Measurements from ENCODE around the gene MIGA2. TPM values are rescaled to one million over a fixed set of nuclear protein-coding genes. Genes with fewer than 3 reads are reported as not detected.

Gene MIGA2
- polyA plus RNA-seq, 4 donors = 21.3 to 127 (median 61.0) TPM

DNA sequence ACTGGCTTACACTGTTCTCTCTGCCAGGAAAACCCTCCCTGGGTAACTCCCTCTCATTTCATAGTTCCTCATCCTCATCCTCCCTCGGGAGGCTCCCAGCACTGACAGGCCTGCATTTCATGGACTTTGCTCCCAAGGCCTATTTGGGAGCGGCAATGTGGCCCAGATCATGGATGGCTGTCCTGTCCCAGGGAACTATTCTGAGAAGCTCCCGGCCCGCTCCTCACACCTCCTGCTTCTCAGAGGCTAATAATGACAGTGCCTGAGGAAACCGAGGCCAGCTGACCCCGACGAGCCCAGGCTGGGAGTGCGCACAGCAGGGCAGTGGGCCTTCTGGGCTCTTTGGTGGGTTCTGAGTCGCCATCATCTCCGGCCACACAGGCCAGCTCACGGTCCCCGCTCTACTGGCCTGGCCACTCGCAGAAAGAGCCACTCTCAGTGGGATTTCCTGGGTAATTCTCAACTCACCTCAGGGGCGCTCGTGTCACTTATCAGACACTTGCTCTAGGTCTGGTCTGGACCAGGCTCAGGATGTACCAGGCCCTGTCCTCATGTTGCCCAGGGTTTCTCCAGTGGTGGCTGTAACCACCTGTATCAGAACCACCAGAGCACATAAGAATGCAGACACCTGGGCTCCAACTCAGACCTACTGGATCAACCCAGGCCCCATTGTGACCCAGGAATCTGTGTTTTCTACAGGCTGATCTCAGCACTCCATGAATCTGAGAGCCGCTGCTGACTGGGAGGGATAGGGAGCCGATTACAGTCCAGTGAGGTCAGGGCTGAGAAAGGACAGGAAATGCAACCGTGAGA lies 42.5 kb downstream of the MIGA2 start:
- Histone ChIP-seq H3K27ac (ENCODE audit: low read depth in 1 of 3, low read length in 2 of 3) (peak overlapping the region; percentile 49 to 92 (median 88)), H3K4me1 (ENCODE audit: control insufficient read depth in 3 of 3, insufficient read depth in 2 of 3, low read depth in 1 of 3, low read length in 2 of 3) (peaks cover 5 to 61% (median 25%) of the 10 kb centered on the region in 3 donors), H3K27me3 (ENCODE audit: control insufficient read depth in 3 of 3, insufficient read depth in 3 of 3, low read length in 3 of 3) (no peaks in the 10 kb centered on the region), H3K9me3 (ENCODE audit: control insufficient read depth in 2 of 2, insufficient read depth in 1 of 2, low read depth in 1 of 2, low read length in 1 of 2) (peaks cover 0 to 5% of the 10 kb centered on the region in 2 donors), H3K36me3 (ENCODE audit: control insufficient read depth in 3 of 3, insufficient read depth in 2 of 3, low read depth in 1 of 3, low read length in 3 of 3) (peaks cover 0 to 25% (median 0%) of the 10 kb centered on the region in 3 donors), H3K4me3 (ENCODE audit: low read depth in 1 of 3, low read length in 3 of 3) (peak overlapping the region in 1 of 3 donors; percentile 1)
- DNase-seq = peak; percentile 64 to 93
- no peak for FAIRE-seq
- WGBS, 3 donors = 59 to 75% (median 61%) methylated on average over 16 to 18 of the region's 18 CpGs

- H3K4me3 ChIP-seq (ENCODE audit: low read depth in 1 of 3, low read length in 3 of 3) = peak overlapping the region in 2 of 3 donors; percentile 47 to 88
- peak overlapping the region; percentile 51 to 74 (median 61) for H3K27ac ChIP-seq (ENCODE audit: low read depth in 1 of 3, low read length in 2 of 3)
- no peaks in the 10 kb centered on the region for H3K27me3 ChIP-seq (ENCODE audit: control insufficient read depth in 3 of 3, insufficient read depth in 3 of 3, low read length in 3 of 3)
- no peak for DNase-seq
- H3K36me3 ChIP-seq (ENCODE audit: control insufficient read depth in 3 of 3, insufficient read depth in 2 of 3, low read depth in 1 of 3, low read length in 3 of 3) = peaks cover 0 to 34% (median 0%) of the 10 kb centered on the region in 3 donors
- FAIRE-seq = no peak
- peaks cover 0 to 5% of the 10 kb centered on the region in 2 donors for H3K9me3 ChIP-seq (ENCODE audit: control insufficient read depth in 2 of 2, insufficient read depth in 1 of 2, low read depth in 1 of 2, low read length in 1 of 2)
- 85 to 87% (median 86%) methylated on average over 11 to 13 of the region's 13 CpGs for WGBS, 3 donors
- H3K4me1 ChIP-seq (ENCODE audit: control insufficient read depth in 3 of 3, insufficient read depth in 2 of 3, low read depth in 1 of 3, low read length in 2 of 3) = peaks cover 5 to 63% (median 25%) of the 10 kb centered on the region in 3 donors
Measured at GRCh38 chr9:129079829-129080228, 43.4 kb downstream of the MIGA2 start.

- 7 to 25% (median 19%) methylated on average over 12 of the region's 12 CpGs for WGBS, 3 donors
- peaks cover 5 to 62% (median 25%) of the 10 kb centered on the region in 3 donors for H3K4me1 ChIP-seq (ENCODE audit: control insufficient read depth in 3 of 3, insufficient read depth in 2 of 3, low read depth in 1 of 3, low read length in 2 of 3)
- peak overlapping the region; percentile 47 to 88 (median 58) for H3K4me3 ChIP-seq (ENCODE audit: low read depth in 1 of 3, low read length in 3 of 3)
- DNase-seq (no peak), FAIRE-seq (no peak)
- H3K27me3 ChIP-seq (ENCODE audit: control insufficient read depth in 3 of 3, insufficient read depth in 3 of 3, low read length in 3 of 3) = no peaks in the 10 kb centered on the region
- peak overlapping the region; percentile 51 to 74 (median 61) for H3K27ac ChIP-seq (ENCODE audit: low read depth in 1 of 3, low read length in 2 of 3)
- peaks cover 0 to 3% of the 10 kb centered on the region in 2 donors for H3K9me3 ChIP-seq (ENCODE audit: control insufficient read depth in 2 of 2, insufficient read depth in 1 of 2, low read depth in 1 of 2, low read length in 1 of 2)
- peaks cover 0 to 38% (median 2%) of the 10 kb centered on the region in 3 donors for H3K36me3 ChIP-seq (ENCODE audit: control insufficient read depth in 3 of 3, insufficient read depth in 2 of 3, low read depth in 1 of 3, low read length in 3 of 3)
Measured at GRCh38 chr9:129080298-129080600, 43.8 kb downstream of the MIGA2 start.

- FAIRE-seq (peak; percentile 59), DNase-seq (peak; percentile 99 to 100)
- 0 to 1% (median 0%) methylated on average over 64 to 70 of the region's 70 CpGs for WGBS, 3 donors
- H3K27ac ChIP-seq (ENCODE audit: low read depth in 1 of 3, low read length in 2 of 3) = peak within 1 kb of the TSS; percentile 76 to 81 (median 79)
- H3K4me3 ChIP-seq (ENCODE audit: low read depth in 1 of 3, low read length in 3 of 3) = peak within 1 kb of the TSS; percentile 60 to 88 (median 65)
- peaks cover 2 to 43% (median 5%) of the 10 kb centered on the region in 3 donors for H3K36me3 ChIP-seq (ENCODE audit: control insufficient read depth in 3 of 3, insufficient read depth in 2 of 3, low read depth in 1 of 3, low read length in 3 of 3)
- H3K9me3 ChIP-seq (ENCODE audit: control insufficient read depth in 2 of 2, insufficient read depth in 1 of 2, low read depth in 1 of 2, low read length in 1 of 2) = no peaks in the 10 kb centered on the region
- peaks cover 5 to 57% (median 25%) of the 10 kb centered on the region in 3 donors for H3K4me1 ChIP-seq (ENCODE audit: control insufficient read depth in 3 of 3, insufficient read depth in 2 of 3, low read depth in 1 of 3, low read length in 2 of 3)
- H3K27me3 ChIP-seq (ENCODE audit: control insufficient read depth in 3 of 3, insufficient read depth in 3 of 3, low read length in 3 of 3) = no peaks in the 10 kb centered on the region
Measured at GRCh38 chr9:129080601-129081387, 44.4 kb downstream of the MIGA2 start, which contains the start of gene DOLPP1. DOLPP1 (plus strand) TSS chr9:129081111; CDS start chr9:129081132, 21 bp downstream.

DNA sequence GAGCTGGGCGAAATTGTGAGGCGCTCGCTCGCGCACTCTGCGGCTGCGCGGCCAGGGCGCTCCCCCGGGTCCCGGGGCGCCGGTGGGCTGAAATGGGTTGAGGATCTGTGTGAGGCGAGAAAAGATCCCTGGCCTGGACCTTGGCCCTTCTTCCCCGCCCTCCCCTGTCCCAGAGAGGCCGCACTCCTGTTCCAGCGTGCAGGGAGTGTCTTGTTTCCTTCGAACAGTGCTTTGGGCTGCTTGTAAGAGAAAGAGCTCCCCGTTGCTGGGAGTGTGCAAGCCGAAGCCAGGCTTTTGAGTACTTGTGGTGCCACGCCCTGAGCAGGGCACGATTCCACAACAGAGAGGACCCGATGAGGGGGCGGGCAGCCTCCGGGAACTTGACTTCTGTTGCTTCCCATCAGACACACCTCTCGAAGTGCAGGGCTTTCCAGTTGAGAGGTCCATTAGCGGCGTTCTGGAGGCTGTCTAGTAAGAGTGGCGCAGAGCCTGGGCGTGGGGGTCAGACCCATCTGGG lies 45.0 kb downstream of the MIGA2 start:
- Histone ChIP-seq H3K36me3 (ENCODE audit: control insufficient read depth in 3 of 3, insufficient read depth in 2 of 3, low read depth in 1 of 3, low read length in 3 of 3) (peaks cover 5 to 50% (median 7%) of the 10 kb centered on the region in 3 donors), H3K4me1 (ENCODE audit: control insufficient read depth in 3 of 3, insufficient read depth in 2 of 3, low read depth in 1 of 3, low read length in 2 of 3) (peaks cover 5 to 51% (median 23%) of the 10 kb centered on the region in 3 donors), H3K27ac (ENCODE audit: low read depth in 1 of 3, low read length in 2 of 3) (peak overlapping the region; percentile 76 to 81 (median 79)), H3K9me3 (ENCODE audit: control insufficient read depth in 2 of 2, insufficient read depth in 1 of 2, low read depth in 1 of 2, low read length in 1 of 2) (no peaks in the 10 kb centered on the region), H3K27me3 (ENCODE audit: control insufficient read depth in 3 of 3, insufficient read depth in 3 of 3, low read length in 3 of 3) (no peaks in the 10 kb centered on the region), H3K4me3 (ENCODE audit: low read depth in 1 of 3, low read length in 3 of 3) (peak overlapping the region; percentile 60 to 88 (median 65))
- FAIRE-seq (no peak), DNase-seq (peak in 1 of 2 donors; percentile 89)
- WGBS, 3 donors = 1% methylated on average over 30 of the region's 30 CpGs

- Histone ChIP-seq H3K4me3 (ENCODE audit: low read depth in 1 of 3, low read length in 3 of 3) (no peak overlapping the region), H3K36me3 (ENCODE audit: control insufficient read depth in 3 of 3, insufficient read depth in 2 of 3, low read depth in 1 of 3, low read length in 3 of 3) (peaks cover 13 to 67% (median 19%) of the 10 kb centered on the region in 3 donors), H3K9me3 (ENCODE audit: control insufficient read depth in 2 of 2, insufficient read depth in 1 of 2, low read depth in 1 of 2, low read length in 1 of 2) (no peaks in the 10 kb centered on the region), H3K4me1 (ENCODE audit: control insufficient read depth in 3 of 3, insufficient read depth in 2 of 3, low read depth in 1 of 3, low read length in 2 of 3) (peaks cover 5 to 30% (median 16%) of the 10 kb centered on the region in 3 donors), H3K27ac (ENCODE audit: low read depth in 1 of 3, low read length in 2 of 3) (peak overlapping the region in 1 of 3 donors; percentile 49), H3K27me3 (ENCODE audit: control insufficient read depth in 3 of 3, insufficient read depth in 3 of 3, low read length in 3 of 3) (no peaks in the 10 kb centered on the region)
- no peak for FAIRE-seq
- WGBS, 3 donors = 42 to 76% (median 53%) methylated on average over 7 of the region's 7 CpGs
- peak in 1 of 2 donors; percentile 87 for DNase-seq
Measured at GRCh38 chr9:129084087-129084486, 47.7 kb downstream of the MIGA2 start.

- WGBS, 3 donors = 86 to 90% (median 90%) methylated on average over 15 of the region's 15 CpGs
- Histone ChIP-seq H3K4me3 (ENCODE audit: low read depth in 1 of 3, low read length in 3 of 3) (no peak overlapping the region), H3K27me3 (ENCODE audit: control insufficient read depth in 3 of 3, insufficient read depth in 3 of 3, low read length in 3 of 3) (no peaks in the 10 kb centered on the region), H3K27ac (ENCODE audit: low read depth in 1 of 3, low read length in 2 of 3) (no peak overlapping the region), H3K36me3 (ENCODE audit: control insufficient read depth in 3 of 3, insufficient read depth in 2 of 3, low read depth in 1 of 3, low read length in 3 of 3) (peaks cover 19 to 74% (median 28%) of the 10 kb centered on the region in 3 donors), H3K9me3 (ENCODE audit: control insufficient read depth in 2 of 2, insufficient read depth in 1 of 2, low read depth in 1 of 2, low read length in 1 of 2) (no peaks in the 10 kb centered on the region), H3K4me1 (ENCODE audit: control insufficient read depth in 3 of 3, insufficient read depth in 2 of 3, low read depth in 1 of 3, low read length in 2 of 3) (peaks cover 0 to 2% (median 0%) of the 10 kb centered on the region in 3 donors)
- DNase-seq (no peak), FAIRE-seq (no peak)
Measured at GRCh38 chr9:129089246-129089645, 52.8 kb downstream of the MIGA2 start.

All from small intestine (tissue), 7 donors.